Measurements from ENCODE around the gene PSENEN. TPM values are rescaled to one million over a fixed set of nuclear protein-coding genes. Genes with fewer than 3 reads are reported as not detected.
"Not testable (repeated sequence)": the region's sequence is repeated elsewhere in the genome, so short reads cannot be mapped to it uniquely, and the experiment has no call there.

The PSENEN gene
- total RNA-seq, 3 donors from 2014 or later (not counting 1 experiment from before 2014, with no cell fraction given) = 38.5 to 45.0 (median 41.0) TPM

GRCh38 chr19:35722897-35723296 lies 22.6 kb upstream of the PSENEN start:
- TF ChIP-seq CTCF (IDR thresholded peaks at IDR 0.05) = no peak

GRCh38 chr19:35723671-35724070 lies 21.8 kb upstream of the PSENEN start:
- H3K9me3 Mint-ChIP-seq = no peaks in the 10 kb centered on the region
- ATAC-seq = no peak
- TF ChIP-seq CTCF (IDR thresholded peaks at IDR 0.05) = no peak
- 99% methylated on average over 24 of the region's 24 CpGs for whole genome bisulfite sequencing (ENCODE audit: insufficient coverage)
- peaks cover 72% of the 10 kb centered on the region for H3K36me3 ChIP-seq (ENCODE audit: control insufficient read depth, insufficient read depth, low read length)
- H3K27ac Mint-ChIP-seq = no peak overlapping the region
- peaks cover 9% of the 10 kb centered on the region for H3K4me1 ChIP-seq (ENCODE audit: control insufficient read depth, insufficient read depth, low read length)
- H3K27me3 ChIP-seq (ENCODE audit: control insufficient read depth, insufficient read depth, low read length) = no peaks in the 10 kb centered on the region
- no peak overlapping the region for H3K4me3 Mint-ChIP-seq
- no peaks in the 10 kb centered on the region for H3K36me3 Mint-ChIP-seq
- H3K4me3 ChIP-seq (ENCODE audit: low read length) = no peak overlapping the region
- no peaks in the 10 kb centered on the region for H3K27me3 Mint-ChIP-seq (ENCODE audit: low read depth in 2 of 2)
- no peaks in the 10 kb centered on the region for H3K9me3 ChIP-seq (ENCODE audit: control insufficient read depth, insufficient read depth, low read length)
- intact Hi-C loops (cut with micrococcal nuclease) = no loop called here
- DNase-seq = no peak
- H3K27ac ChIP-seq (ENCODE audit: low read length) = no peak overlapping the region
- peaks cover 6 to 40% of the 10 kb centered on the region in 2 donors for H3K4me1 Mint-ChIP-seq

More at GRCh38 chr19:35722897-35723296, 22.6 kb upstream of the PSENEN start:
- Mint-ChIP-seq H3K9me3 (no peaks in the 10 kb centered on the region), H3K4me3 (no peak overlapping the region), H3K36me3 (no peaks in the 10 kb centered on the region), H3K27me3 (ENCODE audit: low read depth in 2 of 2) (no peaks in the 10 kb centered on the region), H3K4me1 (peaks cover 6 to 43% of the 10 kb centered on the region in 2 donors), H3K27ac (no peak overlapping the region)
- H3K9me3 ChIP-seq (ENCODE audit: control insufficient read depth, insufficient read depth, low read length) = no peaks in the 10 kb centered on the region
- no peak overlapping the region for H3K27ac ChIP-seq (ENCODE audit: low read length)
- H3K4me1 ChIP-seq (ENCODE audit: control insufficient read depth, insufficient read depth, low read length) = peaks cover 12% of the 10 kb centered on the region
- intact Hi-C loops (cut with micrococcal nuclease) = no loop called here
- no peaks in the 10 kb centered on the region for H3K27me3 ChIP-seq (ENCODE audit: control insufficient read depth, insufficient read depth, low read length)
- H3K4me3 ChIP-seq (ENCODE audit: low read length) = no peak overlapping the region
- H3K36me3 ChIP-seq (ENCODE audit: control insufficient read depth, insufficient read depth, low read length) = peaks cover 64% of the 10 kb centered on the region
- no peak for ATAC-seq
- DNase-seq = no peak
- WGBS (ENCODE audit: insufficient coverage) = 96% methylated on average over 15 of the region's 16 CpGs

GRCh38 chr19:35724132-35724531 lies 21.3 kb upstream of the PSENEN start:
- not testable (repeated sequence) for H3K9me3 Mint-ChIP-seq

GRCh38 chr19:35724560-35724959 lies 20.9 kb upstream of the PSENEN start:
- H3K4me3 ChIP-seq (ENCODE audit: low read length) = no peak overlapping the region
- H3K36me3 ChIP-seq (ENCODE audit: control insufficient read depth, insufficient read depth, low read length) = peaks cover 80% of the 10 kb centered on the region
- ATAC-seq = no peak
- WGBS (ENCODE audit: insufficient coverage) = 97% methylated on average over 10 of the region's 12 CpGs
- peaks cover under 1% of the 10 kb centered on the region for H3K4me1 ChIP-seq (ENCODE audit: control insufficient read depth, insufficient read depth, low read length)
- Mint-ChIP-seq H3K9me3 (no peaks in the 10 kb centered on the region), H3K36me3 (no peaks in the 10 kb centered on the region), H3K4me3 (no peak overlapping the region), H3K27me3 (ENCODE audit: low read depth in 2 of 2) (no peaks in the 10 kb centered on the region), H3K4me1 (peaks cover 6 to 31% of the 10 kb centered on the region in 2 donors), H3K27ac (no peak overlapping the region)
- H3K27me3 ChIP-seq (ENCODE audit: control insufficient read depth, insufficient read depth, low read length) = no peaks in the 10 kb centered on the region
- H3K9me3 ChIP-seq (ENCODE audit: control insufficient read depth, insufficient read depth, low read length) = no peaks in the 10 kb centered on the region
- H3K27ac ChIP-seq (ENCODE audit: low read length) = no peak overlapping the region
- no peak for DNase-seq
- intact Hi-C loops (cut with micrococcal nuclease) = no loop called here
- TF ChIP-seq CTCF (IDR thresholded peaks at IDR 0.05) = no peak

More at GRCh38 chr19:35724132-35724531, 21.3 kb upstream of the PSENEN start:
- H3K9me3 ChIP-seq (ENCODE audit: control insufficient read depth, insufficient read depth, low read length); H3K4me3 ChIP-seq (ENCODE audit: low read length); H3K27me3 ChIP-seq (ENCODE audit: control insufficient read depth, insufficient read depth, low read length); H3K27ac Mint-ChIP-seq; H3K36me3 Mint-ChIP-seq; H3K4me1 ChIP-seq (ENCODE audit: control insufficient read depth, insufficient read depth, low read length); H3K4me3 Mint-ChIP-seq; ATAC-seq; H3K27ac ChIP-seq (ENCODE audit: low read length); H3K27me3 Mint-ChIP-seq (ENCODE audit: low read depth in 2 of 2); intact Hi-C loops (cut with micrococcal nuclease); DNase-seq: not testable (repeated sequence)
- peaks cover 6 to 35% of the 10 kb centered on the region in 2 donors for H3K4me1 Mint-ChIP-seq
- WGBS (ENCODE audit: insufficient coverage) = 98% methylated on average over 7 of the region's 7 CpGs
- H3K36me3 ChIP-seq (ENCODE audit: control insufficient read depth, insufficient read depth, low read length) = peaks cover 76% of the 10 kb centered on the region

All from natural killer cell (primary cell).